ENCODE measurements around the gene STK24. TPM values are rescaled to one million over a fixed set of nuclear protein-coding genes. Genes with fewer than 3 reads are reported as not detected.

The STK24 gene
- total RNA-seq, 1 donor from 2014 or later, result 139 TPM

DNA sequence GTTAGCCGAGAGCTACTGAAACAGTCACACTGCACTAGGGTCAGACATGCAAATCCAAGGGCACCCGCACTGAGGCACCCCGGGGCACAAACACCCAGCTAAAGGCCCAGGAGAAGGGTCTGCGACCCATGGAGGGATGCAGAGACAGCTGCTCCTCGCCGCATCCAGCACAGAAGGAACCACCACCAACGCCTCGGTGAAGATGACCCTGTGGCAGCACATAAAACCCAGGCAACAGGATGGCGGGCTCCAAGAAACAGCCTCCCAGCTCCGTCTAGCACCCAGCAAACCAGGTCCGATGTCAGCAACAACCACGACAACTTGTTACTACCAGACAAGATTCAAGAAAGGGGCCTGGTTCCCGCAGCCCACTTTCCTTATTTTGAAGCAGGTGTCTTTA lies 82.1 kb downstream of the STK24 start:
- Mint-ChIP-seq H3K36me3 (ENCODE audit: unreplicated experiment) (peaks cover 21% of the 10 kb centered on the region), H3K4me3 (ENCODE audit: unreplicated experiment) (no peak overlapping the region), H3K27ac (ENCODE audit: unreplicated experiment) (no peak overlapping the region), H3K4me1 (ENCODE audit: unreplicated experiment) (peaks cover 65% of the 10 kb centered on the region), H3K9me3 (ENCODE audit: unreplicated experiment) (no peaks in the 10 kb centered on the region), H3K27me3 (ENCODE audit: unreplicated experiment) (no peaks in the 10 kb centered on the region)
- TF ChIP-seq, protein P1, sequence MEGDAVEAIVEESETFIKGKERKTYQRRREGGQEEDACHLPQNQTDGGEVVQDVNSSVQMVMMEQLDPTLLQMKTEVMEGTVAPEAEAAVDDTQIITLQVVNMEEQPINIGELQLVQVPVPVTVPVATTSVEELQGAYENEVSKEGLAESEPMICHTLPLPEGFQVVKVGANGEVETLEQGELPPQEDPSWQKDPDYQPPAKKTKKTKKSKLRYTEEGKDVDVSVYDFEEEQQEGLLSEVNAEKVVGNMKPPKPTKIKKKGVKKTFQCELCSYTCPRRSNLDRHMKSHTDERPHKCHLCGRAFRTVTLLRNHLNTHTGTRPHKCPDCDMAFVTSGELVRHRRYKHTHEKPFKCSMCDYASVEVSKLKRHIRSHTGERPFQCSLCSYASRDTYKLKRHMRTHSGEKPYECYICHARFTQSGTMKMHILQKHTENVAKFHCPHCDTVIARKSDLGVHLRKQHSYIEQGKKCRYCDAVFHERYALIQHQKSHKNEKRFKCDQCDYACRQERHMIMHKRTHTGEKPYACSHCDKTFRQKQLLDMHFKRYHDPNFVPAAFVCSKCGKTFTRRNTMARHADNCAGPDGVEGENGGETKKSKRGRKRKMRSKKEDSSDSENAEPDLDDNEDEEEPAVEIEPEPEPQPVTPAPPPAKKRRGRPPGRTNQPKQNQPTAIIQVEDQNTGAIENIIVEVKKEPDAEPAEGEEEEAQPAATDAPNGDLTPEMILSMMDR (IDR thresholded peaks at IDR 0.05), result no peak
- no peak for DNase-seq (ENCODE audit: extremely low spot score, unreplicated experiment)

- TF ChIP-seq, protein P1 (IDR thresholded peaks at IDR 0.05), result no peak
- no peak for DNase-seq (ENCODE audit: extremely low spot score, unreplicated experiment)
- Mint-ChIP-seq H3K4me3 (ENCODE audit: unreplicated experiment) (no peak overlapping the region), H3K4me1 (ENCODE audit: unreplicated experiment) (peaks cover 75% of the 10 kb centered on the region), H3K27ac (ENCODE audit: unreplicated experiment) (peak overlapping the region; percentile 68), H3K36me3 (ENCODE audit: unreplicated experiment) (peaks cover 21% of the 10 kb centered on the region), H3K9me3 (ENCODE audit: unreplicated experiment) (no peaks in the 10 kb centered on the region), H3K27me3 (ENCODE audit: unreplicated experiment) (no peaks in the 10 kb centered on the region)
Measured at GRCh38 chr13:98493042-98493712, 83.7 kb downstream of the STK24 start.

GRCh38 chr13:98492335-98493041 lies 84.4 kb downstream of the STK24 start:
- H3K9me3 Mint-ChIP-seq (ENCODE audit: unreplicated experiment), result no peaks in the 10 kb centered on the region
- H3K27ac Mint-ChIP-seq (ENCODE audit: unreplicated experiment), result peak overlapping the region; percentile 68
- no peaks in the 10 kb centered on the region for H3K27me3 Mint-ChIP-seq (ENCODE audit: unreplicated experiment)
- peaks cover 16% of the 10 kb centered on the region for H3K36me3 Mint-ChIP-seq (ENCODE audit: unreplicated experiment)
- peaks cover 81% of the 10 kb centered on the region for H3K4me1 Mint-ChIP-seq (ENCODE audit: unreplicated experiment)
- no peak overlapping the region for H3K4me3 Mint-ChIP-seq (ENCODE audit: unreplicated experiment)
- no peak for DNase-seq (ENCODE audit: extremely low spot score, unreplicated experiment)
- TF ChIP-seq, protein P1 (IDR thresholded peaks at IDR 0.05), result no peak

GRCh38 chr13:98490866-98491265 lies 86.0 kb downstream of the STK24 start:
- TF ChIP-seq, protein P1 (IDR thresholded peaks at IDR 0.05), result no peak
- H3K4me1 Mint-ChIP-seq (ENCODE audit: unreplicated experiment), result peaks cover 78% of the 10 kb centered on the region
- H3K9me3 Mint-ChIP-seq (ENCODE audit: unreplicated experiment), result no peaks in the 10 kb centered on the region
- DNase-seq (ENCODE audit: extremely low spot score, unreplicated experiment), result peak; percentile 69
- no peak overlapping the region for H3K27ac Mint-ChIP-seq (ENCODE audit: unreplicated experiment)
- no peaks in the 10 kb centered on the region for H3K27me3 Mint-ChIP-seq (ENCODE audit: unreplicated experiment)
- no peak overlapping the region for H3K4me3 Mint-ChIP-seq (ENCODE audit: unreplicated experiment)
- peaks cover 15% of the 10 kb centered on the region for H3K36me3 Mint-ChIP-seq (ENCODE audit: unreplicated experiment)

GRCh38 chr13:98490195-98490836 lies 86.6 kb downstream of the STK24 start:
- Mint-ChIP-seq H3K27ac (ENCODE audit: unreplicated experiment) (no peak overlapping the region), H3K27me3 (ENCODE audit: unreplicated experiment) (no peaks in the 10 kb centered on the region), H3K4me1 (ENCODE audit: unreplicated experiment) (peaks cover 78% of the 10 kb centered on the region), H3K36me3 (ENCODE audit: unreplicated experiment) (peaks cover 15% of the 10 kb centered on the region), H3K4me3 (ENCODE audit: unreplicated experiment) (no peak overlapping the region), H3K9me3 (ENCODE audit: unreplicated experiment) (no peaks in the 10 kb centered on the region)
- DNase-seq (ENCODE audit: extremely low spot score, unreplicated experiment), result no peak
- TF ChIP-seq, protein P1 (IDR thresholded peaks at IDR 0.05), result no peak

Data from osteocyte (in vitro differentiated cells).